ENCODE results near the gene SLC35C1.
A peak's percentile ranks its signal among the peaks of the same experiment; 100 is the strongest.

The SLC35C1 gene

GRCh38 chr11:45846974-45847910, 42.3 kb downstream of the SLC35C1 start, which contains the start of gene CRY2:
Gene CRY2, plus strand, starts transcription at chr11:45847475. Its CDS starts 16 bp downstream, at chr11:45847491.
- DNase-seq (ENCODE audit: low spot score), result peak; percentile 99

- DNase-seq (ENCODE audit: low spot score), result peak; percentile 73
Measured at GRCh38 chr11:45847911-45848316, 43.0 kb downstream of the SLC35C1 start.

- no peak for DNase-seq (ENCODE audit: low spot score)
Measured at GRCh38 chr11:45848654-45849081, 43.7 kb downstream of the SLC35C1 start.

GRCh38 chr11:45850446-45850845, 45.5 kb downstream of the SLC35C1 start:
- DNase-seq (ENCODE audit: low spot score), result no peak

- no peak for DNase-seq (ENCODE audit: low spot score)
Measured at GRCh38 chr11:45851228-45851627, 46.3 kb downstream of the SLC35C1 start.

GRCh38 chr11:45852018-45852711, 47.2 kb downstream of the SLC35C1 start:
- DNase-seq (ENCODE audit: low spot score), result no peak

- DNase-seq (ENCODE audit: low spot score), result no peak
Measured at GRCh38 chr11:45852712-45853101, 47.8 kb downstream of the SLC35C1 start.

GRCh38 chr11:45853332-45854219, 48.6 kb downstream of the SLC35C1 start:
- no peak for DNase-seq (ENCODE audit: low spot score)

- DNase-seq (ENCODE audit: low spot score), result no peak
Measured at GRCh38 chr11:45855308-45855707, 50.4 kb downstream of the SLC35C1 start.

GRCh38 chr11:45856044-45856468, 51.1 kb downstream of the SLC35C1 start:
- no peak for DNase-seq (ENCODE audit: low spot score)

GRCh38 chr11:45857961-45858474, 53.1 kb downstream of the SLC35C1 start:
- DNase-seq (ENCODE audit: low spot score), result no peak

- DNase-seq (ENCODE audit: low spot score), result no peak
Measured at GRCh38 chr11:45858751-45859398, 53.9 kb downstream of the SLC35C1 start.

- no peak for DNase-seq (ENCODE audit: low spot score)
Measured at GRCh38 chr11:45859661-45860140, 54.8 kb downstream of the SLC35C1 start.

GRCh38 chr11:45860348-45860747, 55.4 kb downstream of the SLC35C1 start:
- no peak for DNase-seq (ENCODE audit: low spot score)

GRCh38 chr11:45860764-45861510, 56.0 kb downstream of the SLC35C1 start:
- no peak for DNase-seq (ENCODE audit: low spot score)

All from hematopoietic multipotent progenitor cell treated with erythropoietin and hydrocortisone succinate and interleukin-3 and kit ligand, for 15 days (in vitro differentiated cells).